A673 (cell line): ENCODE results near the gene TIMM23B. TPM values are rescaled to one million over a fixed set of nuclear protein-coding genes. Genes with fewer than 3 reads are reported as not detected.
"Not testable (repeated sequence)": the region's sequence is repeated elsewhere in the genome, so short reads cannot be mapped to it uniquely, and the experiment has no call there.

Experiments used
- Bru-seq: library from RNA; stranded (reverse); fragments of 400-500 nt; gene quantifications from one replicate; lab custom pipeline; 2021; lab: Mats Ljungman, UMichigan
- BruChase-seq, 2 experiments: library from RNA; stranded (reverse); fragments of 400-500 nt; gene quantifications; one replicate each; lab custom pipeline; 2021; lab: Mats Ljungman, UMichigan
- BruUV-seq: library from RNA; stranded (reverse); fragments of 400-500 nt; replicated peaks from 2 replicates; lab custom pipeline; 2021; lab: Mats Ljungman, UMichigan
- CTCF ChIA-PET: fragments of 300-600 bp; sonication (Branson Sonifier 250); formaldehyde crosslinking; loops from one replicate; lab custom pipeline; 2022; ENCODE audit warnings: antibody characterized with exemption; lab: Charles Lee
- POLR2A ChIA-PET: fragments of 300-600 bp; sonication (Branson Sonifier 250); formaldehyde crosslinking; loops from one replicate; lab custom pipeline; 2022; ENCODE audit warnings: antibody characterized with exemption; ENCODE audit not compliant: low non-redundant PET; lab: Charles Lee
- DNase-seq: peaks from one replicate; pipeline ENCODE4 v3.0.0-alpha.2; 2015; ENCODE audit warnings: low spot score
- H3K27ac ChIP-seq: fragments of 200-600 bp; sonication (generic); 2 replicates; pipeline ENCODE4 v1.5.1; 2016; ENCODE audit warnings: mixed run types, low read depth, mild to moderate bottlenecking, mixed read lengths, antibody characterized with exemption, low read length; ENCODE audit not compliant: poor library complexity, severe bottlenecking
- H3K27me3 ChIP-seq: fragments of 200-600 bp; sonication (generic); replicated peaks from 2 replicates; pipeline ENCODE4 v1.6.1; 2017; ENCODE audit warnings: mixed run types, low read depth, mild to moderate bottlenecking, mixed read lengths, antibody characterized with exemption, low read length; ENCODE audit not compliant: insufficient read depth, poor library complexity
- H3K36me3 ChIP-seq: fragments of 200-600 bp; sonication (generic); 2 replicates; pipeline ENCODE4 v1.6.1; 2016; ENCODE audit warnings: mixed run types, mild to moderate bottlenecking, mixed read lengths, antibody characterized with exemption, low read length; ENCODE audit not compliant: insufficient read depth, poor library complexity, severe bottlenecking
- H3K4me1 ChIP-seq: fragments of 200-600 bp; sonication (generic); 2 replicates; pipeline ENCODE4 v1.6.1; 2017; ENCODE audit warnings: mixed run types, mild to moderate bottlenecking, mixed read lengths, antibody characterized with exemption, low read length; ENCODE audit not compliant: insufficient read depth, poor library complexity, severe bottlenecking
- H3K4me3 ChIP-seq: fragments of 200-600 bp; sonication (generic); 2 replicates; pipeline ENCODE4 v1.5.1; 2016; ENCODE audit warnings: low read depth, mixed run types, mild to moderate bottlenecking, mixed read lengths, low read length; ENCODE audit not compliant: poor library complexity, severe bottlenecking
- H3K9me3 ChIP-seq: fragments of 200-600 bp; sonication (generic); 2 replicates; pipeline ENCODE4 v1.6.1; 2016; ENCODE audit warnings: mixed run types, low read depth, mild to moderate bottlenecking, mixed read lengths, antibody characterized with exemption, low read length; ENCODE audit not compliant: poor library complexity, severe bottlenecking
- intact Hi-C: fragments of 100-400 bp; cut with micrococcal nuclease; formaldehyde crosslinking; loops from one replicate; pipeline ENCODE4 v1.10.0; 2022; ENCODE audit not compliant: unreplicated experiment
- long read RNA-seq: library from polyadenylated mRNA; stranded (forward); transcript quantifications from one replicate; pipeline ENCODE4 v2.0.0, GENCODE V29; 2022
- total RNA-seq: library from RNA; stranded (reverse); gene quantifications from 2 replicates; pipeline ENCODE4 v1.2.3, GENCODE V29; 2021

The TIMM23B gene, protein sequence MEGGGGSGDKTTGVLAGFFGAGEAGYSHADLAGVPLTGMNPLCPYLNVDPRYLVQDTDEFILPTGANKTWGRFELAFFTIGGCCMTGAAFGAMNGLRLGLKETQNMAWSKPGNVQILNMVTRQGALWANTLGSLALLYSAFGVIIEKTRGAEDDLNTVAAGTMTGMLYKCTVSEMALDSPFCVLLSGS
- total RNA-seq (20.6 and 21.5 TPM in 2 replicates), Bru-seq, nascent RNA (percentile 95 among the genes with signal in this experiment), BruChase-seq, experiment 1, labeled RNA remaining after a 2-hour chase (percentile 93 among the genes with signal in this experiment), BruChase-seq, experiment 2, labeled RNA remaining after a 6-hour chase (percentile 93 among the genes with signal in this experiment)
- long read RNA-seq, transcript TIMM23B-201 (7 exons, 1,142 nt), result major isoform, 19 of 33 reads
- long read RNA-seq, partial matches to known transcripts, result 4 of 33 reads
- long read RNA-seq, other reads (novel, unspliced or antisense), result 8 of 33 reads

DNA sequence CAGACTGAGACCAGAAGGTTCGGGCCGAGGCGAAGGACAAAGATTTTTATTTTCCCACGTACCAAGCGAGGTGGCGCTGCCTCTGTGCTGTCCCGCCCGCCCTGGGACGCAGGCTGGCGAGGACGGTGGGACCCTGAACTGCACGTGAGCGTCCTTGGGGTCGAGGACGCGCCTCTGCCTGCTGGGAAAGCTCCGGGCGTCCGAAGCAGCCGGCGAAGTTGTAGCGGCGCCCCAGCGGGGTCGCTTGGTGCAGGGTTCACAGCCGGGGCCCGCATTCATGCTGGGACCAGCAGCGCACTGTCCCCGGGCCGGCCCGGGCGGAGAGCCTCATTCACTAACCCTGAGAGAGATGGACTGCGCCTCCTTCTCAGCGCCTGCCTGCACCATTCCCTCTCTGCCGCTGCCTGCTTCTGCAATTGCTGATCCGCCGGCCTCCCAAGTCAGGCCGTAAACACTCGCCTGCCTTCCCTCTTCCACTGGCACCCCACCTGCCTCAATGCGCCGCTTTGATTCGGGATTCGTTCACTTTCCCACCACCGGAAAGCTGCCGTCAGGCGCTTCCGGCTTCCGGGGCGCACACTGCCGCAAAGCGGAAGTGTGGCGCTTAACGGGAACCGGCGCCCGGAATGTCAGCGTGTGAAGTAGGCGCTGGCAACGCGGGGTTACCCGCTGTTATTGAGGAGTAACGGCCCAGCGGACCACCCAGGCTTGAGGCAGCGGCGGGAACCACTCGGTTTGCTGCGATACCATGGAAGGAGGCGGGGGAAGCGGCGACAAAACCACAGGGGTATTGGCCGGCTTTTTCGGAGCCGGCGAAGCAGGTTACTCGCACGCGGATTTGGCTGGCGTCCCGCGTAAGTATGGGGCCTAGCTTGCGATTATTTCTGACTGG, at the start of gene TIMM23B, which contains the start of gene PARG:
TIMM23B (plus strand) TSS at position 607 of the 892 bp plus-strand sequence; CDS start at position 749, 142 bp downstream.
PARG (minus strand) TSS at position 581 of the 892 bp plus-strand sequence; CDS start at position 279, 302 bp downstream.
- POLR2A ChIA-PET, H3K27me3 ChIP-seq, intact Hi-C loops, H3K36me3 ChIP-seq, H3K4me1 ChIP-seq, CTCF ChIA-PET, H3K9me3 ChIP-seq: not testable (repeated sequence)
- Histone ChIP-seq H3K27ac (peak within 1 kb of the TSS; percentile 82), H3K4me3 (peak within 1 kb of the TSS; percentile 82)
- BruUV-seq, result TSS peak; percentile 42
- DNase-seq, result peak; percentile 92

GRCh38 chr10:49899999-49900398, 41.9 kb upstream of the TIMM23B start:
- POLR2A ChIA-PET, H3K27me3 ChIP-seq, H3K36me3 ChIP-seq, H3K4me3 ChIP-seq, H3K9me3 ChIP-seq, CTCF ChIA-PET, H3K4me1 ChIP-seq, DNase-seq, H3K27ac ChIP-seq, BruUV-seq: not testable (repeated sequence)
- intact Hi-C loops, result loop anchor here (10.0 kb wide), 1 partner anchor 305 kb away; no protein-coding TSS in a partner anchor

DNA sequence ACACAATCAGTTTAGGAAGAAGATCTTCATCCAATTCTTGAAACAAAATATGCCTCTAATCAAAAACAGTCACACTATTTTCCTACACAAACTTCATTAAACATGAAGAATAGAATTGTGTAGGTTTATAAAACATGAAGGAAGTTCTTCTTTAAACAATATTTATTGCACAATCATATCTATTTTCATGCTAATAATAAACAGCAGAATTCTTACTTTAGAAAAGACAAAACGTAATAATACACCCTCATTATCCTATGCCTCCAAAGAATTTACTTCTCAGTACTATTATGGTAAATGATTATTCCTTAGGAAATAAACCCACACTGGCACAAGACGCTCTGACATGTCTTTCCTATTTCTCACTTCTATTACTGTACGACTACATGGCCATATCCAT, 41.4 kb upstream of the TIMM23B start:
- intact Hi-C loops, H3K4me3 ChIP-seq, H3K9me3 ChIP-seq, H3K27ac ChIP-seq, H3K27me3 ChIP-seq, H3K36me3 ChIP-seq, H3K4me1 ChIP-seq, BruUV-seq, CTCF ChIA-PET, DNase-seq, POLR2A ChIA-PET: not testable (repeated sequence)

DNA sequence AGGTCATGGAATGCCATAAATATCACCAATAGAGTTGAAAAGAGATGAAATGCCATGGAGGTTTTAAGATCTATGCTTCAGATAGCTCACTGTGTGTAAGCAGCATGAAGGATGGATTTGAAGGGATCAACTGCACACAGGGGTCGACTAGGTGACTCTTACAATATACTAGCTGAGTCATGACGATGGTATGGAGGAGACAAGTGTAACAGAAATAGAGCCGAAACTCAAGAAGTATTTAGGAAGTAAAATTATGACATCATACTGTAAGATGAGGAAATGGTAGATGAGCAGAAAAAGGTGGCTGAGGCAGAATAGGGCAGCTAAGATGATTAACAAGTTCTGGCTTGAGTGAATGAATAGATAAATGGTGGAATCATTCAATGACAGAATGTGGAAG, 38.0 kb upstream of the TIMM23B start:
- H3K27me3 ChIP-seq, CTCF ChIA-PET, BruUV-seq, H3K27ac ChIP-seq, H3K9me3 ChIP-seq, DNase-seq, H3K4me3 ChIP-seq, H3K4me1 ChIP-seq, POLR2A ChIA-PET, H3K36me3 ChIP-seq, intact Hi-C loops: not testable (repeated sequence)

- intact Hi-C loops, H3K4me3 ChIP-seq, CTCF ChIA-PET, POLR2A ChIA-PET, DNase-seq, H3K9me3 ChIP-seq, H3K4me1 ChIP-seq, H3K36me3 ChIP-seq, H3K27ac ChIP-seq, BruUV-seq, H3K27me3 ChIP-seq: not testable (repeated sequence)
These were observed 33.4 kb upstream of the TIMM23B start for GRCh38 chr10:49908290-49909080.

DNA sequence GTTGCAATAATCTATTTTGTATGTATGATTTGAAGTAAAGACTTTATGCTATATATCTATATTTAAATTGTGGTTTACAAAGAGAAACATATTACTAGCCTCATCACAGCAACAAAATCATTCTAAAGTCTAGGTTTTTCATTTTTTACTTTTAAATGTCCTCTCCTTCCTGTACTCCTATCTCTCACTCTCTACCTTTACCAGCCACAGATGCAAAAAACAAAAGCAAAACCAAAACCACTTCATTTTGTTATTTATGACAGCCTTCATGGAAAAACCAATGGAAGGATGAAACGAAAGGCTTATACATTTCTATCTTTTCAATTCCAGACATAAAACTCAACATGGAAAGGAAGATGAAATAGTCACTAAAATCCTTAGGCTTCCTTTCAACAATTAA, 31.6 kb upstream of the TIMM23B start:
- BruUV-seq, POLR2A ChIA-PET, intact Hi-C loops: not testable (repeated sequence)

More for the DNA sequence above, 31.6 kb upstream of the TIMM23B start:
- H3K9me3 ChIP-seq, H3K4me1 ChIP-seq, H3K4me3 ChIP-seq, H3K36me3 ChIP-seq, DNase-seq, CTCF ChIA-PET, H3K27ac ChIP-seq, H3K27me3 ChIP-seq: not testable (repeated sequence)
